SKM-1 (cell line): Measurements from ENCODE around the gene AP3S1.
A peak's percentile ranks its signal among the peaks of the same experiment; 100 is the strongest.

Source experiments
- DNase-seq: peaks from one replicate; lab custom pipeline; 2025; ENCODE audit not compliant: unreplicated experiment; lab: John Stamatoyannopoulos, UW

The AP3S1 gene

DNA sequence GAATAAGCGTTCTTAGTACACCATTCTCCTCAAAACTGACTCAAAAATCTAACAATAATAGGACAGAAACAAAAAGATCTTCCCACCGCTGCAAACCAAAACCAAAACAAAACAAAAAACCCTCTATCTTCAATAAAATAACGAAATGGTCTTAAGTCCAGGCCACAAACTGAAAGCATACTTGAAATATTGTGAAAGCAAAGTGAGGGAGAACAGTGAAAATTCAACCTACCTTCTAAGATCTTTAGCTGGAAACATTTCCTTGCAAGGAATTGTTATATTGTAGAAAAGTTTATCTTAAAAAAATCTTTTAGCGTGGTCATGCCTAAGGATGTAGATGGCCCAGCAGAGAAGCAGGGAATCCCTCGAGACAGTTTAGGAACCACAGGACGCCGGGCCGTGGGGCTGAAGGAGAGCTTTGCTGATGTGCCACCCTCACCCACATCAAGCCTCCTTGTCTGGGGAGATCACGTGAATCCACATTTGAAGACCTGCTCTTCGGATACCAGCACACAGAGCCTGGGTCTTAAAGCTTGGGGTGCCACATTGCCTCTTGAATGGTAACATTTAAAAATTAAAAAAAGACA, 92.7 kb downstream of the AP3S1 start:
- DNase-seq = no peak

DNA sequence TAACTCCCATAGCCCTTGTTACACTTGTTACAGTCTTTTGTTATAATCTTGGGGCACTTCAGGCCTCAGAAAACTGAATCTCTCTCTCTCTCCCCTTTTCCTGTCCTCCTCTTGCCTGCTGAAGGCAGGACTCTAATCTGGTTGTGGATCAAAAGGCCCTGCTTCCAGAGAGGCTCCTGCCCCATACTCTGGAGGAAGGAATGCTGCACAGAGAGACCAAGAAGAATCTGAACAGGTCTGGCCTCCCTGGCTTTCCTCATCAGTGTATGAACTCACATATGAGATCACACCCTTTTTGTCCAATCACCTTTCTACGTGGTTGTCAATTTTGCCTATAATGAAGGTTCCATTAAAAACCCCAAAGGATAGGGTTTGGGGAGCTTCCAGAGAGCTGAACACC, 94.3 kb downstream of the AP3S1 start:
- DNase-seq = no peak

DNA sequence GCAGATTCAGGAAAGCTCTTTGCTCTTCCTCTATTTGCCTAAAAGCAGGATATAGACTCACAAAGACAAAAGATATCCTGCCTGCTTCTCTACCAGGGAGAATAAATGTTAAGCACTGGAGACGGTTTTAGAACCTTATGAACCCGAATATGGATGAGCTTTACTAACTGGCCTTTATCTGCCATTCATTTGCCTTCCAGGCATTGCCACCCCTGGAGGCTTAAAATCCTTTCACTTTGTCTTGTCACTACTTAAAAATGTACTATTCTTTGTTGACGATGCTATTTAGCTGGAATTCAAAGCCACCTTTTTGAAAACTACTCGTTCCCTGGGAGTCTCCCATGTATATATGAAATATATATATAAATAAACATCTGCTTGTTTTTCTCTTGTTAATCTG, 97.3 kb downstream of the AP3S1 start:
- no peak for DNase-seq

DNA sequence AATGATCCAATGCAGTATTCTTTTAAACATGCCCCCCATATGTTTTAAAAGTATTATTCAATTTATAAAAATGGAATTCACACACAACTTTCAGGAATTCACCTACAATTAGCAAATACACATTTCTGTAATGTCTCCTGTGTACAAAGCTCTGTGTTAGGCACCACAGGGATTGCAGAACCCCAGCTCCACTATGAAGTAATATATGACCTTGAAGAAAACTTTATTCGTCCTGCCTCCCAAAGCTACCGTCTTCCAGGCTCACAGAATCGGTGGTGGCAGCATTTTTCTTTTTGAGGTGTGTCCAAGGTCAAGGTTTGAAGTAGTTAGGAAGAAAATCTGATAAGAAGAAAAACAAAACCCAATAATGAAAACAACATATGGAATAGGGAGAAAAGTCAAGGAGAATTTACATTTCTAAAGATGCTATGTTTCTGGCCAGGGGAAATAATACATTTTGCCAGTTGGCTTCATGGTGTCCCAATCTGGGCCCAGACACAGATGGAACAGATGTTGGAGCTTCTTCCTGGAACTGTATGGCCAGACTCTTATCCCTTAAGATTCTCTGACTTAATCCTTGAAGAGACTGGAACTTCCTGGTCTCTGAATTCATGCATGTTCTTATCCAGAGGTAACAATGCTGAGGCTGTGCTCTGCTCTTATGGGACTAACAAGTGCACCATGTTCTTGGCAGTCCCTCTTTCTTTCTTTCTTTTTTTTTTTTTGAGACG, 98.5 kb downstream of the AP3S1 start:
- DNase-seq = no peak

DNA sequence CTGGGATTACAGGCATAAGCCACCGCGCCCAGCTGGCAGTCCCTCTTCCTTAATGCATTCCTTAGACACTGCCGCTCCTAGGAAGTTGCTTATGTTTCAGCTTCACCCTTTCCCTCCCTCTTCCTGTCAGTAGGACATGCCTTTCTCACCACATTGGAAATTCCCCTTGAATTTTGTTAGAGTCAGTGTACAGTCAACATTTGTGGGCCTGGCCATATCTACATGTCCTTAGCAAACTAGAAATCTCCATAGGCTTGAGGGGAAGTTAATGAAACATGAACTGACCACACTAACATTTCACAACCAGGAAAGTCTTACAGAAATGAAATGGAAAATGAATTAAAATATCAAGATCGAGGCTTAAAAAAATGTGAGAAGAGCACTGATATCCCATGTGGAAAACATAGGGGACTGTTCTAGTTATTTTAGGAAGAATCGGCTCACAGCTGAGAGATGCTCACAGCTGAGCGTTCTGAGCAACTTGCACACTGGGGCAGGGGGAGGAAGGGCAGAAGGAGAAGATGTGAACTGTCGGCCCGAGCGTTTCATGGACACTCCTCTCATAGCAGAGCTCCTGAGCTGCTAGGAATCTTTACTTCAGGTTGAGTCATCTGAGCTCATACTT, 99.4 kb downstream of the AP3S1 start:
- peak; percentile 12 for DNase-seq

DNA sequence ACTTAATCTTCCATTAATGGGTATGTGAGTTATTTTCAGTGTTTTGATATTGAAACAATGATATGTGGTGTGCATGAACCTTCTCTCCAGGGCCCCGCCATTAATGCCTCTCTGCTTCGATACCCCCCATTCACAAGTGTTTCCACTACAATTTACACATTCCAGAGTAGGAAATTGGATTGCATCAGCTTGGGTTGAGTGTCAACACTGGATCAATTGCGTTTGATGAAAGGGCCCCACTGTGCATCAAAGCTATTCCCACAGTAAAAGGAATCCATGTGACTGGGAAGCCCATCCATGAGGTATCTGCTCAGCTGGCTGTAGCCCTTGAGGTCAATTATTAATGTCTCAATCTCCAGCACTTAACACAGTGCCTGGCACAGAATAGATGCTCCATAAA, 102.8 kb downstream of the AP3S1 start:
- no peak for DNase-seq

- no peak for DNase-seq
Measured at GRCh38 chr5:115946655-115947054, 104.9 kb downstream of the AP3S1 start.

GRCh38 chr5:115947260-115947659, 105.5 kb downstream of the AP3S1 start:
- no peak for DNase-seq

DNA sequence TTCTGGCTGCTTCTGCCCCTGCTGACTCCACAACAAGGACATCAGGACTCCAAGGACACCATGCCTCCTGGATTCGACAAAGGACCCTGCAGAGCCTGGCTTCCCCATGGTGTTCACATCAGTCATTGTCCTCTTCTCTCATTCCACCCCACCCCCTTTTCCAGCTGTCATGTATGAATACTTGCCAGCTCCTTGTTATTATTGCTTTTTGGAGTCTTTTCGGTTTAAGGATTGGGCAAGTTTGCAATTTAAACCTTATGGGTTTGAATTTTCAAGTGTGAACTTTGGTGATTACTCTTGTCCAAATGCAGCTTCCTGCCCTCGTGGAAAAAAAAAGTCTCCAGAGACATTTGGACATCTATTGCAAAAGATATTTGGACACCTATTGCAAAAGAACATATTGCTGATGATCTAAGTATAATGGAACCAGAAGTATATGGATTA, 106.4 kb downstream of the AP3S1 start:
- DNase-seq = no peak

GRCh38 chr5:115949096-115949495, 107.4 kb downstream of the AP3S1 start:
- no peak for DNase-seq

GRCh38 chr5:115952588-115952987, 110.9 kb downstream of the AP3S1 start:
- no peak for DNase-seq

- no peak for DNase-seq
Measured at GRCh38 chr5:115954144-115954543, 112.4 kb downstream of the AP3S1 start.

- no peak for DNase-seq
Measured at GRCh38 chr5:115956957-115957356, 115.2 kb downstream of the AP3S1 start.

DNA sequence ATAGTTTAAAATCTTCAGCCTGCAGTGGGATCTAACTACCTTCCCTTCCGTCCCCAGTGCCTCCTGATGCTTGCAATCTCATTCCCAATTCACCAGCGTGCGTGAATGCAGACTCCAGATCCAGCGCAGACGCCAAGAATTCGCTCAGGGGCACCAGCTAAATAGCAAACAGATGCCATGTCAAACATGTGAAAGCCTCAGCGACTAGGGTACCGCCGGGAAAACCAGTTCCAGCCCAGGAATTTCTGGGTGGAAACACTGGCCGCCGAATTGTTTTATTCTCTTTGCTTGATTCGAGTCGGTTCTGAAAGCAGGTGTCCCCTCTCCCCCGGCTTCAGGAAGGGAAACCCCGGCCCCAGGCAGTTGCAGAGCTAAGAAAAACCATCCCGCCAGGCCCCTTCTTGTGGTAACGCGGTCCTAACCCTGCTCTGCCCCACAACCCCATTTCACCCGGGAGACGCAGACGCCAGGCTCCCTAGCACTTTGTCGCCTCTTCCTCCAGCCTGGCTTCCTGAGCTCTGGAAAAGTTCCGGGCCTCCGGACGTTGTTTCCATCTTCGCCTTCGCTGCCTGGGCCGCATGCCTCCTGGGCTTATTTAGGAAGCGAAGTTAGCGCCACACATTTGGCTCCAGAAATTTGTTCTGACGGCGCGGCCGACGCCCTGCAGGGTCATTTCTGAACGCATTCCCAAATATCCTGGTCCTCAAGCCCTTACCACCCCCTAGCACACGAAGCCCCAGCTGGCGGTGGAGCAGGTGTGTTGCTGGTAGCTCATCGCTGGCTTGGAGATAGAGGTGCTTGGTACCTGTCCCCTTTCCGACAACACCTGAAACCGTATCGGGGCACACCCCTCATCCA, 119.9 kb downstream of the AP3S1 start:
- DNase-seq = no peak

DNA sequence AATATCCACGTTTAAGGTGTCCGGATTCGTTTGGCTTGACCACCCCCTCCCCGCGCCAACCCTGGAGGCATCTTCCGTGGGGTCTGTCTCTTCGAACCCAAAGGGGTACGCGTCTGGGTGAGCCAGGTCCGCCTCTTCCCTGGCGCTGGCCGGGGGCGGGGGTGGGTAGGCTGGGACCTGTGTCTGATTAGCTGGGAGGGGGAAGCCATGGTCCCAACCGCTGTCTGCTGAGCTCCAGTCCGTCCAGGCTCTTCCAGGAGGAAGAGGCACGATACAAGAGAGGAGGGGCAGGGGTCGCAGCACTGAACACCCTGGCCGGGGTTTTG, 120.5 kb downstream of the AP3S1 start, which contains the start of gene LVRN:
Gene LVRN (plus strand): TSS at position 237 of the 326 bp plus-strand sequence. CDS start 143 bp downstream, outside the sequence.
- DNase-seq = no peak

GRCh38 chr5:115962565-115963402, 121.0 kb downstream of the AP3S1 start:
- DNase-seq = no peak

- DNase-seq = no peak
Measured at GRCh38 chr5:115963566-115963965, 121.8 kb downstream of the AP3S1 start.
